K562 (cell line): Measurements from ENCODE around the gene MLXIPL. TPM values are rescaled to one million over a fixed set of nuclear protein-coding genes. Genes with fewer than 3 reads are reported as not detected.

ENCODE experiments used
- ARID3B ChIP-seq: fragments of 250-450 bp; sonication (Bioruptor Pico); IDR thresholded peaks from 2 replicates; pipeline ENCODE4 v1.4.0; 2020; ENCODE audit warnings: borderline replicate concordance
- CBFA2T2 ChIP-seq: fragments of 450-650 bp; conservative IDR thresholded peaks from 2 replicates; pipeline ENCODE4 v1.6.1; 2017; ENCODE audit warnings: mild to moderate bottlenecking
- EHMT2 ChIP-seq: fragments of 450-650 bp; IDR thresholded peaks from 2 replicates; pipeline ENCODE4 v1.6.1; 2018; ENCODE audit warnings: antibody characterized with exemption
- FOXA1 ChIP-seq: fragments of 450-650 bp; IDR thresholded peaks from 2 replicates; pipeline ENCODE4 v1.6.1; 2016; ENCODE audit warnings: mild to moderate bottlenecking, borderline replicate concordance
- FUS ChIP-seq: fragments of 200-400 bp; formaldehyde crosslinking; optimal IDR thresholded peaks from 2 replicates; pipeline ENCODE3; 2017; ENCODE audit warnings: low read depth, low read length
- HMG20A ChIP-seq: fragments of 450-650 bp; formaldehyde crosslinking; conservative IDR thresholded peaks from 2 replicates; pipeline ENCODE4 v1.4.0; 2020; ENCODE audit warnings: mild to moderate bottlenecking, mixed read lengths
- HNRNPL ChIP-seq: fragments of 200-400 bp; formaldehyde crosslinking; IDR thresholded peaks from 2 replicates; pipeline ENCODE4 v1.6.1; 2017; ENCODE audit warnings: low read depth, mild to moderate bottlenecking, low read length
- HOMEZ ChIP-seq: fragments of 250-450 bp; sonication (Bioruptor Pico); IDR thresholded peaks from 2 replicates; pipeline ENCODE4 v1.4.0; 2020; ENCODE audit warnings: mild to moderate bottlenecking, moderate library complexity
- IFI16 ChIP-seq: fragments of 250-450 bp; sonication (Bioruptor Pico); IDR thresholded peaks from 2 replicates; pipeline ENCODE4 v2.1.2; 2022; ENCODE audit warnings: mild to moderate bottlenecking, inconsistent platforms
- KDM5B ChIP-seq: fragments of 200-600 bp; sonication (generic); IDR thresholded peaks from 2 replicates; pipeline ENCODE4 v1.6.1; 2012; ENCODE audit warnings: low read depth, mild to moderate bottlenecking, moderate library complexity, low read length, control low read depth, inconsistent platforms; ENCODE audit not compliant: insufficient replicate concordance
- MCM3 ChIP-seq: fragments of 450-650 bp; IDR thresholded peaks from 2 replicates; pipeline ENCODE4 v1.6.1; 2016
- NFIX ChIP-seq: fragments of 250-450 bp; sonication (Bioruptor Pico); IDR thresholded peaks from 2 replicates; pipeline ENCODE4 v1.4.0; 2020; ENCODE audit warnings: low read depth, mild to moderate bottlenecking, moderate library complexity
- NR2C2 ChIP-seq, 2 experiments: fragments of 200-800 bp in 1 of 2; sonication (Bioruptor generic) in 1 of 2; sonication (generic) in 1 of 2; formaldehyde crosslinking in 1 of 2; IDR thresholded peaks; 2 replicates each; pipeline versions ENCODE4 v1.6.1 to v1.8.0; 2016 to 2022; ENCODE audit warnings: mild to moderate bottlenecking in 1 of 2, missing compliant biosample characterization in 1 of 2, missing genetic modification characterization in 1 of 2, missing genetic modification reagents in 1 of 2
- PHF20 ChIP-seq: fragments of 450-650 bp; IDR thresholded peaks from 2 replicates; pipeline ENCODE4 v1.6.1; 2018; ENCODE audit not compliant: partially characterized antibody
- TAF15 ChIP-seq: fragments of 200-400 bp; formaldehyde crosslinking; IDR thresholded peaks from 2 replicates; pipeline ENCODE4 v1.6.1; 2017; ENCODE audit warnings: mild to moderate bottlenecking, low read depth, low read length, moderate library complexity
- TAF7 ChIP-seq: fragments of 450-650 bp; IDR thresholded peaks from 2 replicates; pipeline ENCODE4 v1.6.1; 2016; ENCODE audit warnings: missing genetic modification characterization, missing compliant biosample characterization
- TOE1 ChIP-seq, 2 experiments: fragments of 450-650 bp in 1 of 2; sonication (generic) in 1 of 2; formaldehyde crosslinking in 1 of 2; IDR thresholded peaks; 2 replicates each; pipeline versions ENCODE4 v1.7.1 to v1.8.0; 2016 to 2022; ENCODE audit warnings: borderline replicate concordance in 2 of 2, mild to moderate bottlenecking in 2 of 2, antibody characterized with exemption in 1 of 2, inconsistent platforms in 1 of 2, low read depth in 1 of 2, missing genetic modification reagents in 1 of 2, moderate library complexity in 1 of 2
- XRCC4 ChIP-seq: IDR thresholded peaks from one replicate; pipeline ENCODE4 v1.6.1; 2011; ENCODE audit not compliant: insufficient read depth, insufficient read length; ENCODE audit errors: extremely low read depth
- ZBTB7A ChIP-seq: IDR thresholded peaks from 2 replicates; pipeline ENCODE4 v1.6.1; 2011; ENCODE audit warnings: low read depth, mild to moderate bottlenecking, low read length, moderate library complexity, borderline replicate concordance; ENCODE audit not compliant: control insufficient read depth
- ZMIZ1 ChIP-seq, 2 experiments: fragments of 150-350 bp in 1 of 2; IDR thresholded peaks; 2 replicates each; pipeline ENCODE4 v1.6.1; 2012 to 2016; ENCODE audit warnings: low read depth in 2 of 2, low read length in 2 of 2, mild to moderate bottlenecking in 1 of 2, moderate library complexity in 1 of 2
- ZNF134 ChIP-seq: fragments of 250-450 bp; sonication (Bioruptor Pico); conservative IDR thresholded peaks from 2 replicates; pipeline ENCODE4 v1.4.0; 2020
- polyA plus RNA-seq, 8 experiments: library from polyadenylated mRNA; depleted of rRNA in 4 of 8; stranded (reverse) in 5 of 8; unstranded in 3 of 8; fragments of >200 nt; fragmentation: Nextera tagmentation in 2 of 8; fragmentation: Illumina TruSeq in 1 of 8; extraction: Ambion mirVana in 2 of 8; extraction: Trizol in 1 of 8; gene quantifications; 2 replicates each; pipeline versions ENCODE4 v1.2.1 to v1.2.3, GENCODE V29; 2011 to 2014; ENCODE audit warnings: inconsistent platforms in 1 of 8, missing spikeins in 1 of 8
- total RNA-seq, 7 experiments: library from RNA; depleted of rRNA in 6 of 7; stranded (reverse); fragments of >200 nt in 6 of 7; fragmentation: Illumina TruSeq in 2 of 7; extraction: Trizol in 2 of 7; gene quantifications; 2 replicates each; pipeline versions ENCODE4 v1.2.1 to v1.2.3, GENCODE V29; 2011 to 2021; ENCODE audit warnings: low replicate concordance in 1 of 7

Gene MLXIPL
- total and polyA plus RNA-seq, 9 of the 15 experiments (the other 6 are each of a cell fraction or from before 2014, with no cell fraction given) = 0.11 to 18.4 (median 1.4) TPM

GRCh38 chr7:73612598-73613269, 11.6 kb downstream of the MLXIPL start (continued):
- TF ChIP-seq HNRNPL (no peak), IFI16 (no peak), EHMT2 (0 out of 2 replicates have a peak, but pooled peaks have one; percentile 42), HMG20A (no peak), MCM3 (no peak), TAF15 (no peak), FUS (no peak), NFIX (CRISPR knock-in tag) (peak; percentile 31; the same call in 1 of the 2 replicates), NR2C2 (CRISPR knock-in tag; IDR thresholded peaks at IDR 0.05) (no peak), NR2C2 (tag; IDR thresholded peaks at IDR 0.05) (no peak), ZBTB7A (peak; percentile 98), PHF20 (peak; percentile 10), TOE1 (IDR thresholded peaks at IDR 0.05; ENCODE audit: borderline replicate concordance) (peak; percentile 87; the same call in 1 of the 2 replicates), TOE1 (CRISPR knock-in tag; IDR thresholded peaks at IDR 0.05; ENCODE audit: borderline replicate concordance, low read depth) (no peak), ZNF134 (CRISPR knock-in tag) (no peak), TAF7 (no peak), KDM5B (no peak), XRCC4 (no peak), HOMEZ (CRISPR knock-in tag) (no peak), FOXA1 (peak; percentile 89), CBFA2T2 (peak; percentile 95), ARID3B (CRISPR knock-in tag) (no peak), ZMIZ1 (IDR thresholded peaks at IDR 0.05; ENCODE audit: low read depth in 2 of 2, low read length in 2 of 2) (peak; percentile 87 to 91)
